Stomach (tissue), 4 donors: Measurements from ENCODE around the gene USP1.

Experiments used
- POLR2A ChIP-seq, 4 donors: fragments of 450-650 bp; IDR thresholded peaks; one replicate each; pipeline ENCODE4 v1.6.1; 2016; ENCODE audit warnings: antibody characterized with exemption in 4 of 4, control low read depth in 2 of 4, mild to moderate bottlenecking in 1 of 4, moderate library complexity in 1 of 4
- TF ChIP-seq, protein P1 (sequence below), 7 experiments: fragments of 450-650 bp in 4 of 7; fragments of 200-600 bp in 3 of 7; sonication (generic) in 3 of 7; IDR thresholded peaks; one replicate each; pipeline ENCODE4 v1.5.1; 2016 to 2019; ENCODE audit warnings: antibody characterized with exemption in 7 of 7, control low read depth in 2 of 7, mild to moderate bottlenecking in 1 of 7

- no peak for TF ChIP-seq POLR2A (IDR thresholded peaks at IDR 0.05)
- TF ChIP-seq, protein P1, sequence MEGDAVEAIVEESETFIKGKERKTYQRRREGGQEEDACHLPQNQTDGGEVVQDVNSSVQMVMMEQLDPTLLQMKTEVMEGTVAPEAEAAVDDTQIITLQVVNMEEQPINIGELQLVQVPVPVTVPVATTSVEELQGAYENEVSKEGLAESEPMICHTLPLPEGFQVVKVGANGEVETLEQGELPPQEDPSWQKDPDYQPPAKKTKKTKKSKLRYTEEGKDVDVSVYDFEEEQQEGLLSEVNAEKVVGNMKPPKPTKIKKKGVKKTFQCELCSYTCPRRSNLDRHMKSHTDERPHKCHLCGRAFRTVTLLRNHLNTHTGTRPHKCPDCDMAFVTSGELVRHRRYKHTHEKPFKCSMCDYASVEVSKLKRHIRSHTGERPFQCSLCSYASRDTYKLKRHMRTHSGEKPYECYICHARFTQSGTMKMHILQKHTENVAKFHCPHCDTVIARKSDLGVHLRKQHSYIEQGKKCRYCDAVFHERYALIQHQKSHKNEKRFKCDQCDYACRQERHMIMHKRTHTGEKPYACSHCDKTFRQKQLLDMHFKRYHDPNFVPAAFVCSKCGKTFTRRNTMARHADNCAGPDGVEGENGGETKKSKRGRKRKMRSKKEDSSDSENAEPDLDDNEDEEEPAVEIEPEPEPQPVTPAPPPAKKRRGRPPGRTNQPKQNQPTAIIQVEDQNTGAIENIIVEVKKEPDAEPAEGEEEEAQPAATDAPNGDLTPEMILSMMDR (IDR thresholded peaks at IDR 0.05): no peak
These were observed 30.3 kb upstream of the USP1 start for GRCh38 chr1:62406576-62406975.
